22Rv1 (cell line): ENCODE data around the gene KCNIP3.
"Not testable (repeated sequence)": the region's sequence is repeated elsewhere in the genome, so short reads cannot be mapped to it uniquely, and the experiment has no call there.

Experiments used
- ZFX ChIP-seq: fragments of 450-650 bp; IDR thresholded peaks from 2 replicates; pipeline ENCODE4 v1.6.1; 2017; ENCODE audit warnings: antibody characterized with exemption, borderline replicate concordance
- TF ChIP-seq, protein P1 (sequence below): fragments of 450-650 bp; IDR thresholded peaks from 2 replicates; pipeline ENCODE4 v1.5.1; 2017; ENCODE audit warnings: mild to moderate bottlenecking

DNA sequence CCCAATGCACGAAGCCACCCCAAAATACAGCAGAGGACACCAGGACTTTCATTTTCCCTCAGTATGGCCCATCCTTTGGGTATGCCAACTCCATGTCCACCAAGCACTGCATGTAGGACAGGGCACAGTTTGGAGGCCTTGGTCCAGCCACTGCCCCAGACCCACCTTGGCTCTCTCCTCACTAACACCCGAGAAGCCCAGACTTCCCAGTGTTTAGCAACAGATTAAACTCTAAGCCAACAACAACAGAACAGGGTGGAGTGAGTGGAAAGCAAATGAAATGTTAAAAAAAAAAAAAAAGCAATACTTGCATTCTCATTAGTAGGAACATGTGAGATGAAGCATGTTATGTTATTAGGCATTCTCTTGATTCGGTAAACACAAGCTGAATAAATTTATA, 118.0 kb downstream of the KCNIP3 start:
- TF ChIP-seq, protein P1, sequence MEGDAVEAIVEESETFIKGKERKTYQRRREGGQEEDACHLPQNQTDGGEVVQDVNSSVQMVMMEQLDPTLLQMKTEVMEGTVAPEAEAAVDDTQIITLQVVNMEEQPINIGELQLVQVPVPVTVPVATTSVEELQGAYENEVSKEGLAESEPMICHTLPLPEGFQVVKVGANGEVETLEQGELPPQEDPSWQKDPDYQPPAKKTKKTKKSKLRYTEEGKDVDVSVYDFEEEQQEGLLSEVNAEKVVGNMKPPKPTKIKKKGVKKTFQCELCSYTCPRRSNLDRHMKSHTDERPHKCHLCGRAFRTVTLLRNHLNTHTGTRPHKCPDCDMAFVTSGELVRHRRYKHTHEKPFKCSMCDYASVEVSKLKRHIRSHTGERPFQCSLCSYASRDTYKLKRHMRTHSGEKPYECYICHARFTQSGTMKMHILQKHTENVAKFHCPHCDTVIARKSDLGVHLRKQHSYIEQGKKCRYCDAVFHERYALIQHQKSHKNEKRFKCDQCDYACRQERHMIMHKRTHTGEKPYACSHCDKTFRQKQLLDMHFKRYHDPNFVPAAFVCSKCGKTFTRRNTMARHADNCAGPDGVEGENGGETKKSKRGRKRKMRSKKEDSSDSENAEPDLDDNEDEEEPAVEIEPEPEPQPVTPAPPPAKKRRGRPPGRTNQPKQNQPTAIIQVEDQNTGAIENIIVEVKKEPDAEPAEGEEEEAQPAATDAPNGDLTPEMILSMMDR, result not testable (repeated sequence)
- TF ChIP-seq ZFX, result not testable (repeated sequence)
